Neural cell (in vitro differentiated cells): ENCODE measurements around the gene TOLLIP. TPM values are rescaled to one million over a fixed set of nuclear protein-coding genes. Genes with fewer than 3 reads are reported as not detected.

Experiments
- H2AFZ ChIP-seq: fragments of 200-600, 300-800 bp; sonication (generic), shearing (Covaris generic); 2 replicates; pipeline ENCODE4 v1.6.0; 2014; ENCODE audit warnings: low read depth, mild to moderate bottlenecking, antibody characterized with exemption, low read length, moderate library complexity
- H3F3A ChIP-seq: fragments of 200-600 bp; shearing (Covaris generic); 2 replicates; pipeline ENCODE4 v1.6.1; 2016; ENCODE audit warnings: mild to moderate bottlenecking, moderate library complexity, mixed read lengths, antibody characterized with exemption, low read length; ENCODE audit not compliant: insufficient read depth, poor library complexity, severe bottlenecking
- H3K27ac ChIP-seq: fragments of 200-600, 300-800 bp; sonication (generic), shearing (Covaris generic); 2 replicates; pipeline ENCODE4 v1.5.1; 2014; ENCODE audit warnings: mild to moderate bottlenecking, low read length, moderate library complexity
- H3K27me3 ChIP-seq: fragments of 300-800, 200-600 bp; sonication (generic), shearing (Covaris generic); 2 replicates; pipeline ENCODE4 v1.6.0; 2014; ENCODE audit warnings: mild to moderate bottlenecking, low read depth, low read length, moderate library complexity; ENCODE audit not compliant: insufficient read depth
- H3K36me3 ChIP-seq: fragments of 300-800, 200-600 bp; sonication (generic), shearing (Covaris generic); 2 replicates; pipeline ENCODE4 v1.5.1; 2014; ENCODE audit warnings: mild to moderate bottlenecking, antibody characterized with exemption, low read length, moderate library complexity; ENCODE audit not compliant: insufficient read depth
- H3K4me2 ChIP-seq: fragments of 300-800, 200-600 bp; sonication (generic), shearing (Covaris generic); 2 replicates; pipeline ENCODE4 v1.6.0; 2014; ENCODE audit warnings: mild to moderate bottlenecking, low read length
- H3K4me3 ChIP-seq: fragments of 300-800, 200-600 bp; sonication (generic), shearing (Covaris generic); 2 replicates; pipeline ENCODE4 v1.5.1; 2014; ENCODE audit warnings: mild to moderate bottlenecking, low read length, moderate library complexity
- H3K79me2 ChIP-seq: fragments of 200-600 bp; shearing (Covaris generic); replicated peaks from 2 replicates; pipeline ENCODE4 v1.6.0; 2014; ENCODE audit warnings: mild to moderate bottlenecking, low read length, moderate library complexity; ENCODE audit not compliant: insufficient read depth
- H3K9ac ChIP-seq: fragments of 300-800, 200-600 bp; sonication (generic), shearing (Covaris generic); 2 replicates; pipeline ENCODE4 v1.6.1; 2016; ENCODE audit warnings: mild to moderate bottlenecking, low read length, mixed read lengths
- H3K9me2 ChIP-seq: fragments of 200-600 bp; shearing (Covaris generic); 2 replicates; pipeline ENCODE4 v1.6.1; 2016; ENCODE audit warnings: mild to moderate bottlenecking, low read length, mixed read lengths; ENCODE audit not compliant: insufficient read depth
- H3K9me3 ChIP-seq: fragments of 200-600, 300-800 bp; sonication (generic), shearing (Covaris generic); 2 replicates; pipeline ENCODE4 v1.6.1; 2016; ENCODE audit warnings: mild to moderate bottlenecking, mixed run types, low read length, moderate library complexity, mixed read lengths
- H4K20me1 ChIP-seq: fragments of 200-600 bp; shearing (Covaris generic); 2 replicates; pipeline ENCODE4 v1.6.1; 2016; ENCODE audit warnings: mild to moderate bottlenecking, mixed run types; ENCODE audit not compliant: insufficient read depth
- CTCF ChIP-seq: fragments of 450-650 bp; IDR thresholded peaks from 2 replicates; pipeline ENCODE4 v1.5.1; 2014; ENCODE audit warnings: antibody characterized with exemption, mild to moderate bottlenecking, moderate library complexity; ENCODE audit not compliant: poor library complexity, severe bottlenecking
- EP300 ChIP-seq: fragments of 450-650 bp; conservative IDR thresholded peaks from 2 replicates; pipeline ENCODE4 v1.6.1; 2014; ENCODE audit warnings: antibody characterized with exemption, mild to moderate bottlenecking, moderate library complexity; ENCODE audit not compliant: poor library complexity, severe bottlenecking
- EZH2 ChIP-seq: fragments of 200-600, 300-800 bp; shearing (Covaris generic), sonication (generic); IDR thresholded peaks from 2 replicates; pipeline ENCODE4 v1.6.1; 2014; ENCODE audit warnings: antibody characterized with exemption, low read length, borderline replicate concordance, mild to moderate bottlenecking; ENCODE audit not compliant: insufficient read depth, poor library complexity, severe bottlenecking
- MXI1 ChIP-seq: fragments of 450-650 bp; conservative IDR thresholded peaks from 2 replicates; pipeline ENCODE4 v1.6.1; 2014; ENCODE audit warnings: antibody characterized with exemption, mild to moderate bottlenecking; ENCODE audit not compliant: poor library complexity, severe bottlenecking
- POLR2AphosphoS5 ChIP-seq: IDR thresholded peaks from 2 replicates; pipeline ENCODE4 v1.6.1; 2012
- RAD21 ChIP-seq: fragments of 450-650 bp; conservative IDR thresholded peaks from 2 replicates; pipeline ENCODE4 v1.6.1; 2014; ENCODE audit warnings: antibody characterized with exemption, mild to moderate bottlenecking, moderate library complexity
- REST ChIP-seq: IDR thresholded peaks from 2 replicates; pipeline ENCODE4 v1.6.1; 2012; ENCODE audit warnings: borderline replicate concordance
- SMC3 ChIP-seq: fragments of 450-650 bp; conservative IDR thresholded peaks from 2 replicates; pipeline ENCODE4 v1.6.1; 2014; ENCODE audit warnings: antibody characterized with exemption, mild to moderate bottlenecking, moderate library complexity; ENCODE audit not compliant: poor library complexity
- TAF1 ChIP-seq: IDR thresholded peaks from 2 replicates; pipeline ENCODE4 v1.6.1; 2012; ENCODE audit warnings: low read depth
- polyA plus RNA-seq: library from polyadenylated mRNA; depleted of rRNA; stranded (reverse); fragments of >200 nt; gene quantifications from 2 replicates; pipeline ENCODE4 v1.2.3, GENCODE V29; 2014

The TOLLIP gene
- polyA plus RNA-seq, 1 donor from 2014 or later, result 24.1 TPM

GRCh38 chr11:1340111-1340510, 30.7 kb upstream of the TOLLIP start:
- H3K4me3 ChIP-seq, result no peak overlapping the region
- H3K9me2 ChIP-seq, result no peaks in the 10 kb centered on the region
- TF ChIP-seq EP300, result no peak
- TF ChIP-seq CTCF, result no peak
- TF ChIP-seq REST, result no peak
- no peak for TF ChIP-seq EZH2
- TF ChIP-seq POLR2AphosphoS5, result no peak
- no peak for TF ChIP-seq SMC3
- no peak for TF ChIP-seq RAD21
- no peak for TF ChIP-seq TAF1
- TF ChIP-seq MXI1, result no peak
- no peak overlapping the region for H3K9ac ChIP-seq
- no peaks in the 10 kb centered on the region for H4K20me1 ChIP-seq
- no peaks in the 10 kb centered on the region for H3K79me2 ChIP-seq
- no peak overlapping the region for H3K27ac ChIP-seq
- H3K27me3 ChIP-seq, result no peaks in the 10 kb centered on the region
- H3K9me3 ChIP-seq, result no peaks in the 10 kb centered on the region
- no peaks in the 10 kb centered on the region for H3F3A ChIP-seq
- H3K36me3 ChIP-seq, result no peaks in the 10 kb centered on the region
- no peak overlapping the region for H3K4me2 ChIP-seq
- H2AFZ ChIP-seq, result no peak overlapping the region

- H3K27me3 ChIP-seq, result no peaks in the 10 kb centered on the region
- H3K9me2 ChIP-seq, result no peaks in the 10 kb centered on the region
- H2AFZ ChIP-seq, result no peak overlapping the region
- H3K4me2 ChIP-seq, result no peak overlapping the region
- H3K27ac ChIP-seq, result no peak overlapping the region
- no peaks in the 10 kb centered on the region for H3K36me3 ChIP-seq
- H3K9me3 ChIP-seq, result no peaks in the 10 kb centered on the region
- TF ChIP-seq RAD21 (no peak), CTCF (no peak), SMC3 (no peak), TAF1 (no peak), REST (no peak), POLR2AphosphoS5 (no peak), EZH2 (no peak), MXI1 (no peak), EP300 (no peak)
- no peaks in the 10 kb centered on the region for H3K79me2 ChIP-seq
- no peak overlapping the region for H3K4me3 ChIP-seq
- no peak overlapping the region for H3K9ac ChIP-seq
- no peaks in the 10 kb centered on the region for H3F3A ChIP-seq
- H4K20me1 ChIP-seq, result no peaks in the 10 kb centered on the region
Measured at GRCh38 chr11:1339066-1339675, 29.7 kb upstream of the TOLLIP start.
